NCI-H526 treated with DMSO at 0.1 percent for 48 hours (cell line): ENCODE results near the gene C11orf54.
A peak's percentile ranks its signal among the peaks of the same experiment; 100 is the strongest.

Experiments used
- DNase-seq: peaks from one replicate; lab custom pipeline; 2025; lab: John Stamatoyannopoulos, UW

The C11orf54 gene

GRCh38 chr11:93741094-93741881, at the start of gene C11orf54, which contains the start of gene TAF1D:
TSS of gene C11orf54 (plus strand) at chr11:93741672. CDS start at chr11:93747394, 5,722 bp downstream.
TSS of gene TAF1D (minus strand) at chr11:93741495. CDS start at chr11:93739304, 2,191 bp downstream.
- DNase-seq, result peak; percentile 99

GRCh38 chr11:93694109-93694508, 47.4 kb upstream of the C11orf54 start:
- no peak for DNase-seq

GRCh38 chr11:93694557-93694956, 46.9 kb upstream of the C11orf54 start:
- no peak for DNase-seq

- DNase-seq, result no peak
These were observed 43.9 kb upstream of the C11orf54 start for GRCh38 chr11:93697611-93698010.

GRCh38 chr11:93700830-93701229, 40.6 kb upstream of the C11orf54 start:
- DNase-seq, result no peak

GRCh38 chr11:93704237-93704636, 37.2 kb upstream of the C11orf54 start:
- no peak for DNase-seq

GRCh38 chr11:93710239-93710638, 31.2 kb upstream of the C11orf54 start:
- DNase-seq, result no peak

GRCh38 chr11:93712678-93713077, 28.8 kb upstream of the C11orf54 start:
- no peak for DNase-seq

GRCh38 chr11:93715797-93716396, 25.6 kb upstream of the C11orf54 start:
- no peak for DNase-seq

- no peak for DNase-seq
These were observed 24.0 kb upstream of the C11orf54 start for GRCh38 chr11:93717501-93717900.

- no peak for DNase-seq
These were observed 23.4 kb upstream of the C11orf54 start for GRCh38 chr11:93718057-93718563.

GRCh38 chr11:93719310-93719709, 22.2 kb upstream of the C11orf54 start:
- DNase-seq, result no peak

- DNase-seq, result no peak
These were observed 20.9 kb upstream of the C11orf54 start for GRCh38 chr11:93720522-93720921.

- no peak for DNase-seq
These were observed 17.4 kb upstream of the C11orf54 start for GRCh38 chr11:93724089-93724488.

- DNase-seq, result no peak
These were observed 13.3 kb upstream of the C11orf54 start for GRCh38 chr11:93727985-93728791.

- DNase-seq, result no peak
These were observed 12.7 kb upstream of the C11orf54 start for GRCh38 chr11:93728792-93729128.

GRCh38 chr11:93729129-93729616, 12.3 kb upstream of the C11orf54 start:
- DNase-seq, result no peak

GRCh38 chr11:93730108-93731107, 11.1 kb upstream of the C11orf54 start:
- DNase-seq, result no peak

GRCh38 chr11:93732237-93732892, 9.1 kb upstream of the C11orf54 start:
- no peak for DNase-seq

- DNase-seq, result no peak
These were observed 8.0 kb upstream of the C11orf54 start for GRCh38 chr11:93733474-93733873.
